HepG2 (cell line): ENCODE measurements around the gene PPP1R7. TPM values are rescaled to one million over a fixed set of nuclear protein-coding genes. Genes with fewer than 3 reads are reported as not detected.

Experiments used
- BORCS8-MEF2B ChIP-seq: sonication (generic); formaldehyde crosslinking; IDR thresholded peaks from 2 replicates; pipeline ENCODE4 v1.8.0; 2022; ENCODE audit warnings: mild to moderate bottlenecking, missing genetic modification reagents
- ERF ChIP-seq: IDR thresholded peaks from 2 replicates; pipeline ENCODE4 v1.6.1; 2018; ENCODE audit warnings: missing biosample characterization, missing genetic modification reagents
- GATA4 ChIP-seq: sonication (generic); IDR thresholded peaks from 2 replicates; pipeline ENCODE4 v1.6.1; 2016; ENCODE audit warnings: antibody characterized with exemption, low read depth, borderline replicate concordance
- HMGA1 ChIP-seq: sonication (generic); formaldehyde crosslinking; conservative IDR thresholded peaks from 2 replicates; pipeline ENCODE4 v1.4.0; 2020; ENCODE audit warnings: missing genetic modification reagents
- KLF12 ChIP-seq: sonication (generic); formaldehyde crosslinking; IDR thresholded peaks from 2 replicates; pipeline ENCODE4 v1.4.0; 2020; ENCODE audit warnings: missing genetic modification reagents, borderline replicate concordance
- NR2F6 ChIP-seq, 2 experiments: IDR thresholded peaks; 2 replicates each; pipeline ENCODE4 v1.6.1; 2016; ENCODE audit warnings: antibody characterized with exemption in 1 of 2, mild to moderate bottlenecking in 1 of 2
- NRL ChIP-seq: sonication (generic); formaldehyde crosslinking; IDR thresholded peaks from 2 replicates; pipeline ENCODE4 v1.5.0; 2020; ENCODE audit warnings: missing genetic modification reagents, mild to moderate bottlenecking, moderate library complexity, borderline replicate concordance
- RFX1 ChIP-seq: fragments of 450-650 bp; IDR thresholded peaks from 2 replicates; pipeline ENCODE4 v1.6.1; 2017
- SRY ChIP-seq: sonication (generic); formaldehyde crosslinking; IDR thresholded peaks from 2 replicates; pipeline ENCODE4 v1.8.0; 2022; ENCODE audit warnings: mild to moderate bottlenecking, missing genetic modification reagents
- TARDBP ChIP-seq: sonication (generic); formaldehyde crosslinking; IDR thresholded peaks from 2 replicates; pipeline ENCODE4 v1.8.0; 2022; ENCODE audit warnings: mild to moderate bottlenecking, missing genetic modification reagents
- ZNF350 ChIP-seq: sonication (generic); formaldehyde crosslinking; IDR thresholded peaks from 2 replicates; pipeline ENCODE4 v1.4.0; 2020; ENCODE audit warnings: mild to moderate bottlenecking, low read depth, missing genetic modification reagents, borderline replicate concordance
- ZNF674 ChIP-seq: sonication (generic); formaldehyde crosslinking; IDR thresholded peaks from 2 replicates; pipeline ENCODE4 v1.5.0; 2020; ENCODE audit warnings: low read depth, mild to moderate bottlenecking, missing genetic modification reagents
- ZSCAN20 ChIP-seq: sonication (generic); formaldehyde crosslinking; IDR thresholded peaks from 2 replicates; pipeline ENCODE4 v1.4.0; 2020; ENCODE audit warnings: missing genetic modification reagents, mild to moderate bottlenecking, borderline replicate concordance
- polyA plus RNA-seq, 8 experiments: library from polyadenylated mRNA; depleted of rRNA in 3 of 8; stranded (reverse) in 7 of 8; unstranded in 1 of 8; fragments of >200 nt; fragmentation: Illumina TruSeq in 4 of 8; extraction: Trizol in 4 of 8; gene quantifications; 2 replicates each; pipeline versions ENCODE4 v1.2.1 to v1.2.3, GENCODE V29; 2011 to 2016; ENCODE audit warnings: low read depth in 4 of 8, missing spikeins in 1 of 8, mixed read lengths in 1 of 8; ENCODE audit not compliant: insufficient read depth in 1 of 8
- total RNA-seq, 5 experiments: library from RNA; depleted of rRNA; stranded (reverse); fragments of >200 nt; fragmentation: Illumina TruSeq; extraction: Trizol; gene quantifications; 2 replicates each; pipeline ENCODE4 v1.2.3, GENCODE V29; 2016; ENCODE audit warnings: low read depth in 1 of 5
- TF ChIP-seq, protein P1 (sequence below): sonication (generic); formaldehyde crosslinking; IDR thresholded peaks from 2 replicates; pipeline ENCODE4 v1.8.0; 2022; ENCODE audit warnings: missing genetic modification reagents, mild to moderate bottlenecking, borderline replicate concordance
- TF ChIP-seq, protein P2 (sequence below): sonication (generic); formaldehyde crosslinking; IDR thresholded peaks from 2 replicates; pipeline ENCODE4 v1.5.0; 2020; ENCODE audit warnings: mild to moderate bottlenecking, missing genetic modification reagents, borderline replicate concordance
- TF ChIP-seq, protein P3 (sequence below): IDR thresholded peaks from 2 replicates; pipeline ENCODE4 v1.6.1; 2016; ENCODE audit warnings: missing genetic modification reagents, missing compliant biosample characterization
- TF ChIP-seq, protein P4 (sequence below): sonication (generic); formaldehyde crosslinking; IDR thresholded peaks from 2 replicates; pipeline ENCODE4 v1.4.0; 2020; ENCODE audit warnings: missing genetic modification reagents

Gene PPP1R7
- total and polyA plus RNA-seq, 2 of the 13 experiments (the other 11 are each of a cell fraction or from before 2014, with no cell fraction given): 33.3 to 67.9 TPM

DNA sequence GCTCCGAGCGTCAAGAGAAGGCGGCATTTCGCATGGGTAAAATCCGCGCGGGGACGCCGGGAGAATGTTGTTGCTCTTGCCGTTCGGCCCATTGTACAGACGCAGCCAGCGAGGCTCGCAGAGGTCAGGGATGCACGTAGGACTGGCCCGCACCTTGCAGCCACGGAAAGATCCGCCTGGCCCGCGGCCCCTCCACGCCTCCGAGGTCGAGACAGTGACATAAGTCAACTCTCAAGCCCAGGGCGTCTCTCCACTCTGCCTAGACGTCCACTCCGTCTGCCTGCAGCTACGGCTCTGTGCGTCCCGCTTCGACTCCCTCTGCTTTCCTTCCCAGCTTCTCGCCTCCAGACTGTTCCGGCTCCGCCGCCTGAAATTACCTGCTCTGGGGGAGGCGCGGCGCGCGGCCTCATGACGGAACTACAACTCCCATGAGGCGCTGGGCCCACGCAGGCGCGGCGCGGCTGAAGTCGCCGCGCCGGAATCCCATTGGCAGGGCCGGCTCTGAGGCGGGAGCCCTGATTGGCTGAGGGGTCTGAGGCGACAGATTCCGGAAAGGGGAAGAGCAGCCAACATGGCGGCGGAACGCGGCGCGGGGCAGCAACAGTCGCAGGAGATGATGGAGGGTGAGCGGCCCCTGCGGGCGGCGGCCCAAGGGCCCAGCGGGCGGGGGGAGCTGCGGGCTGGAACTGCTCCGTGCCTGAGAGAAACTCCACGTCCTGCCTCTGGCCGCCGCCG lies at the start of gene PPP1R7 (continued):
- TF ChIP-seq, protein P1, sequence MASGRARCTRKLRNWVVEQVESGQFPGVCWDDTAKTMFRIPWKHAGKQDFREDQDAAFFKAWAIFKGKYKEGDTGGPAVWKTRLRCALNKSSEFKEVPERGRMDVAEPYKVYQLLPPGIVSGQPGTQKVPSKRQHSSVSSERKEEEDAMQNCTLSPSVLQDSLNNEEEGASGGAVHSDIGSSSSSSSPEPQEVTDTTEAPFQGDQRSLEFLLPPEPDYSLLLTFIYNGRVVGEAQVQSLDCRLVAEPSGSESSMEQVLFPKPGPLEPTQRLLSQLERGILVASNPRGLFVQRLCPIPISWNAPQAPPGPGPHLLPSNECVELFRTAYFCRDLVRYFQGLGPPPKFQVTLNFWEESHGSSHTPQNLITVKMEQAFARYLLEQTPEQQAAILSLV (CRISPR knock-in tag): peak; percentile 71; the same call in 1 of the 2 replicates
- TF ChIP-seq ZNF350 (CRISPR knock-in tag) (peak; percentile 55; the same call in 1 of the 2 replicates), ZNF674 (CRISPR knock-in tag) (0 out of 2 replicates have a peak, but pooled peaks have one; percentile 48), GATA4 (no peak), RFX1 (no peak), NR2F6 (IDR thresholded peaks at IDR 0.05) (no peak), NR2F6 (CRISPR knock-in tag; IDR thresholded peaks at IDR 0.05) (peak; percentile 26; the same call in 1 of the 2 replicates), SRY (CRISPR knock-in tag) (0 out of 2 replicates have a peak, but pooled peaks have one; percentile 56), NRL (CRISPR knock-in tag) (peak; percentile 65), ERF (CRISPR knock-in tag) (peak; percentile 56; the same call in 1 of the 2 replicates), TARDBP (CRISPR knock-in tag) (peak; percentile 12; the same call in 1 of the 2 replicates), KLF12 (CRISPR knock-in tag) (peak; percentile 58; the same call in 1 of the 2 replicates), HMGA1 (no peak), ZSCAN20 (peak; percentile 25; the same call in 1 of the 2 replicates), BORCS8-MEF2B (CRISPR knock-in tag) (peak; percentile 58)
- TF ChIP-seq, protein P2, sequence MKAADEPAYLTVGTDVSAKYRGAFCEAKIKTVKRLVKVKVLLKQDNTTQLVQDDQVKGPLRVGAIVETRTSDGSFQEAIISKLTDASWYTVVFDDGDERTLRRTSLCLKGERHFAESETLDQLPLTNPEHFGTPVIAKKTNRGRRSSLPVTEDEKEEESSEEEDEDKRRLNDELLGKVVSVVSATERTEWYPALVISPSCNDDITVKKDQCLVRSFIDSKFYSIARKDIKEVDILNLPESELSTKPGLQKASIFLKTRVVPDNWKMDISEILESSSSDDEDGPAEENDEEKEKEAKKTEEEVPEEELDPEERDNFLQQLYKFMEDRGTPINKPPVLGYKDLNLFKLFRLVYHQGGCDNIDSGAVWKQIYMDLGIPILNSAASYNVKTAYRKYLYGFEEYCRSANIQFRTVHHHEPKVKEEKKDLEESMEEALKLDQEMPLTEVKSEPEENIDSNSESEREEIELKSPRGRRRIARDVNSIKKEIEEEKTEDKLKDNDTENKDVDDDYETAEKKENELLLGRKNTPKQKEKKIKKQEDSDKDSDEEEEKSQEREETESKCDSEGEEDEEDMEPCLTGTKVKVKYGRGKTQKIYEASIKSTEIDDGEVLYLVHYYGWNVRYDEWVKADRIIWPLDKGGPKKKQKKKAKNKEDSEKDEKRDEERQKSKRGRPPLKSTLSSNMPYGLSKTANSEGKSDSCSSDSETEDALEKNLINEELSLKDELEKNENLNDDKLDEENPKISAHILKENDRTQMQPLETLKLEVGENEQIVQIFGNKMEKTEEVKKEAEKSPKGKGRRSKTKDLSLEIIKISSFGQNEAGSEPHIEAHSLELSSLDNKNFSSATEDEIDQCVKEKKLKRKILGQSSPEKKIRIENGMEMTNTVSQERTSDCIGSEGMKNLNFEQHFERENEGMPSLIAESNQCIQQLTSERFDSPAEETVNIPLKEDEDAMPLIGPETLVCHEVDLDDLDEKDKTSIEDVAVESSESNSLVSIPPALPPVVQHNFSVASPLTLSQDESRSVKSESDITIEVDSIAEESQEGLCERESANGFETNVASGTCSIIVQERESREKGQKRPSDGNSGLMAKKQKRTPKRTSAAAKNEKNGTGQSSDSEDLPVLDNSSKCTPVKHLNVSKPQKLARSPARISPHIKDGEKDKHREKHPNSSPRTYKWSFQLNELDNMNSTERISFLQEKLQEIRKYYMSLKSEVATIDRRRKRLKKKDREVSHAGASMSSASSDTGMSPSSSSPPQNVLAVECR (CRISPR knock-in tag): peak; percentile 82
- TF ChIP-seq, protein P3, sequence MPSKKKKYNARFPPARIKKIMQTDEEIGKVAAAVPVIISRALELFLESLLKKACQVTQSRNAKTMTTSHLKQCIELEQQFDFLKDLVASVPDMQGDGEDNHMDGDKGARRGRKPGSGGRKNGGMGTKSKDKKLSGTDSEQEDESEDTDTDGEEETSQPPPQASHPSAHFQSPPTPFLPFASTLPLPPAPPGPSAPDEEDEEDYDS (CRISPR knock-in tag): peak; percentile 70
- TF ChIP-seq, protein P4, sequence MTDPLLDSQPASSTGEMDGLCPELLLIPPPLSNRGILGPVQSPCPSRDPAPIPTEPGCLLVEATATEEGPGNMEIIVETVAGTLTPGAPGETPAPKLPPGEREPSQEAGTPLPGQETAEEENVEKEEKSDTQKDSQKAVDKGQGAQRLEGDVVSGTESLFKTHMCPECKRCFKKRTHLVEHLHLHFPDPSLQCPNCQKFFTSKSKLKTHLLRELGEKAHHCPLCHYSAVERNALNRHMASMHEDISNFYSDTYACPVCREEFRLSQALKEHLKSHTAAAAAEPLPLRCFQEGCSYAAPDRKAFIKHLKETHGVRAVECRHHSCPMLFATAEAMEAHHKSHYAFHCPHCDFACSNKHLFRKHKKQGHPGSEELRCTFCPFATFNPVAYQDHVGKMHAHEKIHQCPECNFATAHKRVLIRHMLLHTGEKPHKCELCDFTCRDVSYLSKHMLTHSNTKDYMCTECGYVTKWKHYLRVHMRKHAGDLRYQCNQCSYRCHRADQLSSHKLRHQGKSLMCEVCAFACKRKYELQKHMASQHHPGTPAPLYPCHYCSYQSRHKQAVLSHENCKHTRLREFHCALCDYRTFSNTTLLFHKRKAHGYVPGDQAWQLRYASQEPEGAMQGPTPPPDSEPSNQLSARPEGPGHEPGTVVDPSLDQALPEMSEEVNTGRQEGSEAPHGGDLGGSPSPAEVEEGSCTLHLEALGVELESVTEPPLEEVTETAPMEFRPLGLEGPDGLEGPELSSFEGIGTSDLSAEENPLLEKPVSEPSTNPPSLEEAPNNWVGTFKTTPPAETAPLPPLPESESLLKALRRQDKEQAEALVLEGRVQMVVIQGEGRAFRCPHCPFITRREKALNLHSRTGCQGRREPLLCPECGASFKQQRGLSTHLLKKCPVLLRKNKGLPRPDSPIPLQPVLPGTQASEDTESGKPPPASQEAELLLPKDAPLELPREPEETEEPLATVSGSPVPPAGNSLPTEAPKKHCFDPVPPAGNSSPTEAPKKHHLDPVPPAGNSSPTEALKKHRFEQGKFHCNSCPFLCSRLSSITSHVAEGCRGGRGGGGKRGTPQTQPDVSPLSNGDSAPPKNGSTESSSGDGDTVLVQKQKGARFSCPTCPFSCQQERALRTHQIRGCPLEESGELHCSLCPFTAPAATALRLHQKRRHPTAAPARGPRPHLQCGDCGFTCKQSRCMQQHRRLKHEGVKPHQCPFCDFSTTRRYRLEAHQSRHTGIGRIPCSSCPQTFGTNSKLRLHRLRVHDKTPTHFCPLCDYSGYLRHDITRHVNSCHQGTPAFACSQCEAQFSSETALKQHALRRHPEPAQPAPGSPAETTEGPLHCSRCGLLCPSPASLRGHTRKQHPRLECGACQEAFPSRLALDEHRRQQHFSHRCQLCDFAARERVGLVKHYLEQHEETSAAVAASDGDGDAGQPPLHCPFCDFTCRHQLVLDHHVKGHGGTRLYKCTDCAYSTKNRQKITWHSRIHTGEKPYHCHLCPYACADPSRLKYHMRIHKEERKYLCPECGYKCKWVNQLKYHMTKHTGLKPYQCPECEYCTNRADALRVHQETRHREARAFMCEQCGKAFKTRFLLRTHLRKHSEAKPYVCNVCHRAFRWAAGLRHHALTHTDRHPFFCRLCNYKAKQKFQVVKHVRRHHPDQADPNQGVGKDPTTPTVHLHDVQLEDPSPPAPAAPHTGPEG (CRISPR knock-in tag): 0 out of 2 replicates have a peak, but pooled peaks have one; percentile 21
